GM21717 (cell line): ENCODE measurements around the gene RESP18.

Source experiments
- ATAC-seq: cut with Tn5 transposase; IDR thresholded peaks from one replicate; pipeline ENCODE4 v1.9.1; 2021; ENCODE audit warnings: mild to moderate bottlenecking, moderate library complexity; ENCODE audit not compliant: unreplicated experiment

RESP18 gene

DNA sequence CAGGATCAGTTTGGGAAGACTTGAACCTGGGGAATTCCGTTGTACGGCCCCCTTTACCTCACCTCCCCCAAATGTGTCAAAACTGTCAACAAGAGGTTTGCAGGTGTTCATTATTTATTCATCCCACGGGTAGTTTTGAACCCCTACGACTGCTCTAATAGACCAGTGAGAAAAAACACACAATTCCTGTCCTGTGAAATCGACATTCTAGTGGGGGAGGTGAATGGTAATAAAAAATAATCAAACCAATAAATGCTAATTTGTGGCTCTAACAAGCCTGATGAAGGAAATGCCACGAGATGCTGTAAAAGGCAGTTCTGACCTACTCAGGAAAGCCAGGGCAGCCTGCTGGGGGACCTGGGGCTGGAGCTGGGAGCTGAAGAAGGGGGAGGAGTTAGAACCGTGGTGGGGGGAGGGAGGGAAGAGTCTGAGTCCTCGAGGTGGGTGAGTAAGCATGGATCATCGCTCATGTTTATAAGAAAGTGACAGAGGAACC is 53.8 kb downstream of the RESP18 start:
- no peak for ATAC-seq

DNA sequence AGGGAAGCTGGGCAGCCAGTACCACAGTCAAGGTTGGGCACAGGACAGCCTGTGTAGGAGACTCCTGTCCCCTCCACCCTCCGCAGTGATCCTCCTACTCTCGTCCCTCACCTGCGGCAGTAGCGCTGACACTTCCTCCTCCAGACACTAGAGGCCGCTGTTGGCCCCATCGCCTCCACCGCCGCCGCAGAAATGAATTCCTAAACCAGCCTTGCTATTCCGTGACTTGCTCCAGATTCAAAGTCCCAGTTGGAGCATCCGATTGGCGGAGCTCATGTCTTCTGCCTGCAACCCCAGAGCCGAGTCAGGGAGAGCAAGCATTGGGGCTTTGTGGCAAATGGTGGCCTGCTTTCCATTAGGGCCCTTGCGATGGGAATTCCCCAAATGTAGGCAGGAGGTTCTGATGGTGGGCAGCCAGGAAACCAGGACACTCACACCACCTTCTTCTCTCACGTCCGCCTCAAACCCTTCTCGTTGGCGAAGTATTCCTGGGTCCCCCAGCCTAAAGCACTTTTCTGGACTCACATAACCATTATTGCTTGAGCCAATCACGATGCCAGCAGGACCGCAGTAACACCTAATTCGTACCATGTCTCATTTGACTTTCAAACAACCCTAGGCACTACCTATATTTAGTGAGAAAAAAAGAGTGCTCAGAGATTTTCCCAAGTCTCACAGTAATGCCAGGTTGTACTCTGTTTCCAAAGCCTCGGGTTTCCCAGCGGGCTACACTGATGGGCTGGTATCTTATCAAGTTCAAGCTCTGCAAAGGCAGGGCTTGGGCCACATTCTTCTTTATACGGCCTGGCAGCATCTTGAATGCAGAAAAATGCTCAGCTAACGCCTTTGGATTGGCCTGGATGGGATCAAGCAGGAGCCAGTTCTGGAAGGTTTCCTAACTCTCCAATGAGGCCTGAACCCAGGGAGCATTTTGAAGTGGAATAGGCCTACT is 54.6 kb downstream of the RESP18 start:
- no peak for ATAC-seq
